Measurements from ENCODE around the gene VCAN. TPM values are rescaled to one million over a fixed set of nuclear protein-coding genes. Genes with fewer than 3 reads are reported as not detected.

VCAN gene
- total RNA-seq, 1 donor from 2014 or later: 678 TPM

DNA sequence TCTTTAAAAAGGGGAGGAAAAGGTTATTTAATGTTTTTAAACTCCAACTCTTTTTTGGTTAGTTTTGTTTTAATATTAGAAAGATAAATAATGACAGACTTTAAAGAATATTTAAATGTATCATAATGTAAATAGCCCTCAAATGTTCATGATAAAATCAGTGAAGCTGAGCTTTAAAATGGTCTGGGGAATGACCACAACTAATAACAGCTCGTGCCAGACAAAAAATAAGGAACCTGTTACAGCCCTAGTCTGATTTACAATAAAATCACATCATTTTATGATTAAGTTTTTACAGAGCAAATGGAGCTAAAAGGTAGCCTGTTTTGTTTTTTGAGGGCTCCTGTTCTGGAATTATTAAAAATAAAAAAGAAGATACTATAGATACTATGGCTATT lies 46.1 kb downstream of the VCAN start:
- no peak overlapping the region for H3K27ac Mint-ChIP-seq
- peaks cover 8% of the 10 kb centered on the region for H3K4me1 Mint-ChIP-seq
- no peaks in the 10 kb centered on the region for H3K27me3 Mint-ChIP-seq (ENCODE audit: low read depth)
- no peak for DNase-seq (ENCODE audit: low spot score in 2 of 2, unreplicated experiment in 2 of 2)
- peaks cover 12% of the 10 kb centered on the region for H3K9me3 Mint-ChIP-seq
- no peak overlapping the region for H3K4me3 Mint-ChIP-seq
- TF ChIP-seq, protein P1, sequence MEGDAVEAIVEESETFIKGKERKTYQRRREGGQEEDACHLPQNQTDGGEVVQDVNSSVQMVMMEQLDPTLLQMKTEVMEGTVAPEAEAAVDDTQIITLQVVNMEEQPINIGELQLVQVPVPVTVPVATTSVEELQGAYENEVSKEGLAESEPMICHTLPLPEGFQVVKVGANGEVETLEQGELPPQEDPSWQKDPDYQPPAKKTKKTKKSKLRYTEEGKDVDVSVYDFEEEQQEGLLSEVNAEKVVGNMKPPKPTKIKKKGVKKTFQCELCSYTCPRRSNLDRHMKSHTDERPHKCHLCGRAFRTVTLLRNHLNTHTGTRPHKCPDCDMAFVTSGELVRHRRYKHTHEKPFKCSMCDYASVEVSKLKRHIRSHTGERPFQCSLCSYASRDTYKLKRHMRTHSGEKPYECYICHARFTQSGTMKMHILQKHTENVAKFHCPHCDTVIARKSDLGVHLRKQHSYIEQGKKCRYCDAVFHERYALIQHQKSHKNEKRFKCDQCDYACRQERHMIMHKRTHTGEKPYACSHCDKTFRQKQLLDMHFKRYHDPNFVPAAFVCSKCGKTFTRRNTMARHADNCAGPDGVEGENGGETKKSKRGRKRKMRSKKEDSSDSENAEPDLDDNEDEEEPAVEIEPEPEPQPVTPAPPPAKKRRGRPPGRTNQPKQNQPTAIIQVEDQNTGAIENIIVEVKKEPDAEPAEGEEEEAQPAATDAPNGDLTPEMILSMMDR (IDR thresholded peaks at IDR 0.05; ENCODE audit: unreplicated experiment): no peak
- H3K36me3 Mint-ChIP-seq: peaks cover 42% of the 10 kb centered on the region

DNA sequence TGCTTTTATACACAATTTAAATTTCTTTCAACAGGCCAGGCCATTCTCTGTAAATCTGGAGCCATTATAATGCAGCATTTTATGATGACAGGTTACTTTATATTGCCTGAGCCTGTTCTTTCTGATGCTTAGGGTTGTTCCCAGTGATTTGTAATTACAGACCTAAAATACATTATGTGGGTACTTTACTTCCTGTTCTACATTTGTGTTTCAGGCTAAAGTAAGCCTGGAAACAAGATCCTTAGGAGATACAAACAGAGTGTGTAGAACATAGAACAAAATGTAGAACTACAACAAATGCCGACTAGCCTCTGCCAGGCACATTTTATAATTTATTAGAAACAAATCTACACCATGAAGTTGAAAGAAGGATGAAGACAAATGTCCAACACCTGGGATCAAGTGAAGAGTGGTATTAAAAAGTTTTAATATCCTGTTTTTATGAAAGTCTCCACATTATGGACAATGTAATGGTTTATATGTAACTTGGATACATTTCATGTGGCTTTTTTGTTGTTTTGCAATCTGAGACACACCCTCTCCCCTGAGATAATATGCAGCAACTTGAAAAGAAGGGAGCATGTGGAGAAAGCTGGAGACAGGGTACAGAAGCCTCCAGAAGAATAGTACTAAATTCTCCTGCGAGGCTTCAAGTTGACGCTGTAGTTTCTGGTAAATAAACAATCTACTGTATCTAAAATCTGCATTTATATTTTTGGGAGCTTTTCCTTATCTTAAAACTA lies 46.9 kb downstream of the VCAN start:
- no peak overlapping the region for H3K4me3 Mint-ChIP-seq

DNA sequence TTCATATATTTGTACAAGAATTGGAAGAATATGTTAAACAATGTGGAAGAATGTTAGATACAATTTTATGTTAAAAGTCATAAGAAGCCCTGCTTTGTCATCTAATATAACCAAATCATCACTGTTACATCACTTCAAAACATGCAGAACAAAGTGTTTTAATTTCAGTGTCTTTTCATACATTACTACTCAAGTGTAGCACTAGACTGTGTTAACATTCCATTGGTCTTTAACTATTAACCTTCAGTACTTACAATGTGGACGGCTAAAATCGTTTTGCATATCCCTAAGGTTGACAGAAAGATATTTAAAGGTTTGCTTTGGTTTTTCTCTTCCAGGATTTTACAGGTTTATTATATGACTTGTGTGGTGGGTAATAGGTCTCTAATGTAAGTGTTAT lies 50.9 kb downstream of the VCAN start:
- Mint-ChIP-seq H3K9me3 (peaks cover 12% of the 10 kb centered on the region), H3K27ac (no peak overlapping the region), H3K36me3 (peaks cover 40% of the 10 kb centered on the region), H3K27me3 (ENCODE audit: low read depth) (no peaks in the 10 kb centered on the region), H3K4me1 (peaks cover 5% of the 10 kb centered on the region), H3K4me3 (no peak overlapping the region)
- DNase-seq (ENCODE audit: low spot score in 2 of 2, unreplicated experiment in 2 of 2): no peak
- TF ChIP-seq, protein P1 (IDR thresholded peaks at IDR 0.05; ENCODE audit: unreplicated experiment): no peak

More for the DNA sequence above, 46.9 kb downstream of the VCAN start:
- DNase-seq (ENCODE audit: low spot score in 2 of 2, unreplicated experiment in 2 of 2): no peak
- Mint-ChIP-seq H3K4me1 (peaks cover 7% of the 10 kb centered on the region), H3K9me3 (peaks cover 12% of the 10 kb centered on the region), H3K36me3 (peaks cover 41% of the 10 kb centered on the region), H3K27ac (peak overlapping the region; percentile 57), H3K27me3 (ENCODE audit: low read depth) (no peaks in the 10 kb centered on the region)
- TF ChIP-seq, protein P1 (IDR thresholded peaks at IDR 0.05; ENCODE audit: unreplicated experiment): no peak

DNA sequence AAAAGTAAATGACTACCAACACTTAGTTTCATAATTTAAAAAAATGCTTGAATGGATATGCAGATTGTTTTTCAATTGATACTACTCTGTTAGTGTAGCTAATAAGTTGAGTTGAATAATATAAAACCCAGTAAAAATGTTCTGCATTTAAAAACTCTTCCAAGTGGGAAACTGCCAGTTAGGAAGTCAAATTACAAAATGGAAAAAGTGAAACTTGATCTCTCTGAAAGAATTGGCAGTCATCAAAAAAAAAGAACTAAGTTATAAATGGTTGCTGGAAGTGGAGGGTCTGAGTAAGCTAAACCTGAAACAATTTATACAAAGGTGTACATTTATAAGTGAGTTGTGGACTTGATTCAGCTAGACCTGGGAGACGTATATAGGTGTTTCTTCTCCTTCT lies 52.4 kb downstream of the VCAN start:
- no peak for DNase-seq (ENCODE audit: low spot score in 2 of 2, unreplicated experiment in 2 of 2)
- Mint-ChIP-seq H3K36me3 (peaks cover 34% of the 10 kb centered on the region), H3K9me3 (peaks cover 12% of the 10 kb centered on the region), H3K4me3 (no peak overlapping the region), H3K4me1 (peaks cover 4% of the 10 kb centered on the region), H3K27me3 (ENCODE audit: low read depth) (no peaks in the 10 kb centered on the region), H3K27ac (no peak overlapping the region)
- TF ChIP-seq, protein P1 (IDR thresholded peaks at IDR 0.05; ENCODE audit: unreplicated experiment): no peak

DNA sequence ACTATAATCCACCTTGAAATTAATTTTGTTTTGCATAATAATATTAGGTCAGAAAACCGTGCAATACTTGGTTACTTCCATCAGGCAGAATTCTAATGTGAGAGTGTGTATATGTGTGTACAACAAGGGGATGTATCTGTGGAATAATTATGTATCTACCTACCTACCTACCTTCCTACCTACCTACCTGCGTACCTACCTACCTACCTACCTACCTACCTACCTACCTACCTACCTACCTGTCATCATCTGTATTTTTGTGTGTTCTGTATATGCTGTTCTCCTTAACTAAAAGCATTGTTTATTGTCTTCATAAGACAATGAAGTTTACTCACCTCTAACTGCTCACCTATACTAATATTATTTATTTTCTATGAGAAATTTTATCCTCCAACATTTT lies 52.8 kb downstream of the VCAN start:
- Mint-ChIP-seq H3K36me3 (peaks cover 30% of the 10 kb centered on the region), H3K27ac (no peak overlapping the region), H3K27me3 (ENCODE audit: low read depth) (no peaks in the 10 kb centered on the region), H3K4me3 (no peak overlapping the region), H3K9me3 (peaks cover 10% of the 10 kb centered on the region), H3K4me1 (peaks cover 4% of the 10 kb centered on the region)
- TF ChIP-seq, protein P1 (IDR thresholded peaks at IDR 0.05; ENCODE audit: unreplicated experiment): no peak
- DNase-seq (ENCODE audit: low spot score in 2 of 2, unreplicated experiment in 2 of 2): no peak

All from mesothelial cell of epicardium (in vitro differentiated cells).